ENCODE results near the gene KRTAP2-4. TPM values are rescaled to one million over a fixed set of nuclear protein-coding genes. Genes with fewer than 3 reads are reported as not detected.
"Not testable (repeated sequence)": the region's sequence is repeated elsewhere in the genome, so short reads cannot be mapped to it uniquely, and the experiment has no call there.

The KRTAP2-4 gene
- total and polyA plus RNA-seq, 4 donors: not detected

GRCh38 chr17:41048441-41048840 is 17.2 kb downstream of the KRTAP2-4 start:
- Histone ChIP-seq H3K9ac (ENCODE audit: low read depth in 1 of 2, low read length in 2 of 2) (no peak overlapping the region), H3K27me3 (ENCODE audit: control insufficient read depth in 4 of 4, insufficient read depth in 4 of 4, low read length in 3 of 4) (peaks cover 0 to 3% (median 0%) of the 10 kb centered on the region in 4 donors), H3K4me3 (ENCODE audit: low read depth in 1 of 3, low read length in 3 of 3) (no peak overlapping the region), H3K27ac (ENCODE audit: low read depth in 1 of 2, low read length in 2 of 2) (no peak overlapping the region), H3K36me3 (ENCODE audit: control insufficient read depth in 4 of 4, insufficient read depth in 3 of 4, low read depth in 1 of 4, low read length in 3 of 4) (no peaks in the 10 kb centered on the region), H3K9me3 (ENCODE audit: control insufficient read depth in 4 of 4, low read length in 3 of 4) (no peaks in the 10 kb centered on the region), H3K4me1 (ENCODE audit: control insufficient read depth in 4 of 4, insufficient read depth in 4 of 4, low read length in 3 of 4) (no peaks in the 10 kb centered on the region)
- 58% methylated on average over 7 of the region's 7 CpGs for WGBS
- no peak for TF ChIP-seq YY1 (IDR thresholded peaks at IDR 0.05)
- TF ChIP-seq JUND (IDR thresholded peaks at IDR 0.05): no peak
- no peak for TF ChIP-seq ZBTB33 (IDR thresholded peaks at IDR 0.05)
- TF ChIP-seq NR2F2 (IDR thresholded peaks at IDR 0.05): no peak
- TF ChIP-seq CTCF (IDR thresholded peaks at IDR 0.05; ENCODE audit: low read depth, low read length, missing input control): no peak
- no peak for TF ChIP-seq EGR1 (IDR thresholded peaks at IDR 0.05; ENCODE audit: low read depth in 2 of 2)
- no peak for TF ChIP-seq FOXA1 (IDR thresholded peaks at IDR 0.05)
- no peak for TF ChIP-seq HNF4A (conservative IDR thresholded peaks at IDR 0.05)
- TF ChIP-seq TAF1 (conservative IDR thresholded peaks at IDR 0.05): no peak
- TF ChIP-seq RAD21 (IDR thresholded peaks at IDR 0.05): no peak
- no peak for DNase-seq (ENCODE audit: low spot score)

- H3K9ac ChIP-seq (ENCODE audit: low read depth in 1 of 2, low read length in 2 of 2); H3K4me1 ChIP-seq (ENCODE audit: control insufficient read depth in 4 of 4, insufficient read depth in 4 of 4, low read length in 3 of 4); H3K4me3 ChIP-seq (ENCODE audit: low read depth in 1 of 3, low read length in 3 of 3); DNase-seq (ENCODE audit: low spot score); H3K36me3 ChIP-seq (ENCODE audit: control insufficient read depth in 4 of 4, insufficient read depth in 3 of 4, low read depth in 1 of 4, low read length in 3 of 4); H3K27ac ChIP-seq (ENCODE audit: low read depth in 1 of 2, low read length in 2 of 2); H3K9me3 ChIP-seq (ENCODE audit: control insufficient read depth in 4 of 4, low read length in 3 of 4); H3K27me3 ChIP-seq (ENCODE audit: control insufficient read depth in 4 of 4, insufficient read depth in 4 of 4, low read length in 3 of 4): not testable (repeated sequence)
- 35% methylated on average over 10 of the region's 33 CpGs for WGBS
Measured at GRCh38 chr17:41046735-41047465, 18.8 kb downstream of the KRTAP2-4 start, which contains the start of gene KRTAP2-1. TSS of gene KRTAP2-1 (minus strand) at chr17:41047316. CDS start at chr17:41047267, 49 bp downstream.

- TF ChIP-seq FOXA1 (IDR thresholded peaks at IDR 0.05) (no peak), HNF4A (conservative IDR thresholded peaks at IDR 0.05) (no peak), JUND (IDR thresholded peaks at IDR 0.05) (no peak), EGR1 (IDR thresholded peaks at IDR 0.05; ENCODE audit: low read depth in 2 of 2) (no peak), MAX (IDR thresholded peaks at IDR 0.05) (no peak), HNF4G (IDR thresholded peaks at IDR 0.05) (no peak), FOXA2 (IDR thresholded peaks at IDR 0.05) (no peak), YY1 (IDR thresholded peaks at IDR 0.05) (no peak), RAD21 (IDR thresholded peaks at IDR 0.05) (no peak), NR2F2 (IDR thresholded peaks at IDR 0.05) (no peak), ZBTB33 (IDR thresholded peaks at IDR 0.05) (no peak)
- DNase-seq (ENCODE audit: low spot score): no peak
- 96% methylated on average over 1 of the region's 1 CpG for WGBS
Measured at GRCh38 chr17:41042953-41043352, 22.7 kb downstream of the KRTAP2-4 start.

GRCh38 chr17:41040783-41041571 is 24.7 kb downstream of the KRTAP2-4 start, which contains the start of gene KRTAP1-1:
TSS of gene KRTAP1-1 (minus strand) at chr17:41041450. CDS start at chr17:41041397, 53 bp downstream.
- H3K4me1 ChIP-seq (ENCODE audit: control insufficient read depth in 4 of 4, insufficient read depth in 4 of 4, low read length in 3 of 4); H3K4me3 ChIP-seq (ENCODE audit: low read depth in 1 of 3, low read length in 3 of 3); H3K27me3 ChIP-seq (ENCODE audit: control insufficient read depth in 4 of 4, insufficient read depth in 4 of 4, low read length in 3 of 4); H3K27ac ChIP-seq (ENCODE audit: low read depth in 1 of 2, low read length in 2 of 2); H3K36me3 ChIP-seq (ENCODE audit: control insufficient read depth in 4 of 4, insufficient read depth in 3 of 4, low read depth in 1 of 4, low read length in 3 of 4); DNase-seq (ENCODE audit: low spot score); H3K9ac ChIP-seq (ENCODE audit: low read depth in 1 of 2, low read length in 2 of 2); H3K9me3 ChIP-seq (ENCODE audit: control insufficient read depth in 4 of 4, low read length in 3 of 4): not testable (repeated sequence)
- WGBS: 79% methylated on average over 14 of the region's 14 CpGs

More at GRCh38 chr17:41042953-41043352, 22.7 kb downstream of the KRTAP2-4 start:
- no peak overlapping the region for H3K9ac ChIP-seq (ENCODE audit: low read depth in 1 of 2, low read length in 2 of 2)
- H3K4me3 ChIP-seq (ENCODE audit: low read depth in 1 of 3, low read length in 3 of 3): no peak overlapping the region
- H3K9me3 ChIP-seq (ENCODE audit: control insufficient read depth in 4 of 4, low read length in 3 of 4): no peaks in the 10 kb centered on the region
- no peaks in the 10 kb centered on the region for H3K36me3 ChIP-seq (ENCODE audit: control insufficient read depth in 4 of 4, insufficient read depth in 3 of 4, low read depth in 1 of 4, low read length in 3 of 4)
- H3K27me3 ChIP-seq (ENCODE audit: control insufficient read depth in 4 of 4, insufficient read depth in 4 of 4, low read length in 3 of 4): peaks cover 0 to 3% (median 0%) of the 10 kb centered on the region in 4 donors
- no peak overlapping the region for H3K27ac ChIP-seq (ENCODE audit: low read depth in 1 of 2, low read length in 2 of 2)
- no peaks in the 10 kb centered on the region for H3K4me1 ChIP-seq (ENCODE audit: control insufficient read depth in 4 of 4, insufficient read depth in 4 of 4, low read length in 3 of 4)
